Measurements from ENCODE around the gene CYP2U1.
"Not testable (repeated sequence)": the region's sequence is repeated elsewhere in the genome, so short reads cannot be mapped to it uniquely, and the experiment has no call there.

The CYP2U1 gene

GRCh38 chr4:107930821-107931774, at the start of gene CYP2U1:
Gene CYP2U1, plus strand, starts transcription at chr4:107931549. Its CDS starts 95 bp downstream, at chr4:107931644.
- peak; percentile 91 for DNase-seq (ENCODE audit: low spot score)

GRCh38 chr4:107885865-107886264, 45.5 kb upstream of the CYP2U1 start:
- no peak for DNase-seq (ENCODE audit: low spot score)

- DNase-seq (ENCODE audit: low spot score) = no peak
Observed at GRCh38 chr4:107888237-107888636, 43.1 kb upstream of the CYP2U1 start.

DNA sequence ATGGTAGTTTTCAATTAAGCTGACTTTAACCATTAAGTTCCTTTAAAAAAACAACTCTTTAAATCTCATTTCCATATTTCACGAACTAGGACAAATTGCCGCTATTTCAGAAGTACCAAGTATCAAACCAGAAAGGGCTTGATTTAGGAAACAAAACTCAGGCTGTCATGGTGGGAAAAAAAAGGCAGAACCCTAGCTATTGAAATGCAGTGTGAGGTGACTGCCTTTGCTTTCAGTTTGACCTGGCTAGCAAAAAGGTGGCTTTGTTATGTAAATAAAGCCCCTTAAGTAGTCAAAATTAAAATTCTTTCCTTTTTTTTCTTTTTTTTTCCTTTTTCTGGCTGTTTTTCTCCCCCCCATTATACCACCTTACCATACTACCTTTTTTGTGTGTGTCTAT, 40.6 kb upstream of the CYP2U1 start:
- DNase-seq (ENCODE audit: low spot score) = no peak

DNA sequence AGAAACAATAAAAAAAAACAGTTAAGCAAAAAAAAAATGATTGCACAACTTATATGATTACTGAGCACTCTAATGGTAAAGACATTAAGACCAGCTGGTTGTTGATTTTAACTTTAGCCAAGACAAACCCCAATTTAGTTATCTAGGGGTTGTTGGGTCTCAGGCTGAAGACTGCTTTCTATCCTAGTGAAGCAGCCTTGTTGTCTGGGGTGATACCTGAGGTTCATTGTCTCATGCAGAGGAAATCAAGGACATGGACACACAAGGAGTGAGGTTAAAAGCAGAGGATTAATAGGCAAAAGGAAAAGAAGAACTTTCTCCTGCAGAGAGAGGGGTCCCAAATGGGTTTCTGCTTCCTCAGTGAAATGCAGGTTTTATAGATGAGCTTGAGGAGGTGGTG, 40.0 kb upstream of the CYP2U1 start:
- DNase-seq (ENCODE audit: low spot score) = no peak

DNA sequence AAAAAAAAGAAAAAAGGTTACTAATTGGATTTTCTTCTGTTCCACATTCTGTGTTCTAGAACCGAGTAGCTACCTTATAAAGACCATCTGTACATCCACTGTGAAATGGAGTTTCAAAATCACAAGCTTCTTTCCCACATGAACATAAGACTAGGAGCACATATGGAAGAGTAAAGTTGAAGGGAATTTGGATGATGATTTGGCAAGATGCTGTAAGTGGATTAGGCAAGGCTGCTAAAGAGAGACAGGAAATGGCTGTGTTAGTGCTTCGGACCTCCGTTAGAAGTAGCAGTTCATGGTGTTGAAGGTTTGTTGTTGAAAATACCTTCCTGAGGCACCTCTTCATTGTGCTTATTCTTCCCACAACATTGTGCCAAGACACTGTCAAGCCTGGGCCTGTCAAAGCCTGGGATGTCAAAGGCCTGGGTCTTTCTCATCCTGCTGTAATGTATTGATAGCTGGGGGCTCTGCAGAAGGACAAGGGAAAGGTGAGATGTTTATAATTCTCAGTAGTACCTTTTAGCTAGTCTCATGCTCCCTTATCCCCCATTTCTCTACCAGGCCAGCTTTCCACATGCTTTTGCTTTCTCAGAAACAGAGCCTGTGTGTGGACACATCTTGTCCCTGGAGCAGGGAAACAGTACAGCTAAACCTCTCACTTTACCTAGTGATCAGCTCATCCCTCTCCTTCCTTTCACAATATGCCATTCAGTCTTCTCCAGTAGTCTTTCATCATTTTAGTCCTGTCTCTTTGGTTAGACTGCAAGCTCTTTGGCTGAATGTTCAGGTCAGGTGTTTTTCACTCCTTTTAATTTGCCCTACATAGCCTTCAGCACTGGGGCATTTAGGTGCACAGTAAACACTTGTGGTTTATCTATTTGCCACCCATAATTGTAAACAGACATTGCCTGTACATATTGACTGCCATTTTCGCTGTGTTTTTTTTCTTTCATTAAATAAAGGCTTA, 37.9 kb upstream of the CYP2U1 start:
- no peak for DNase-seq (ENCODE audit: low spot score)

- DNase-seq (ENCODE audit: low spot score) = no peak
Observed at GRCh38 chr4:107894138-107894603, 37.2 kb upstream of the CYP2U1 start.

GRCh38 chr4:107896158-107896645, 35.1 kb upstream of the CYP2U1 start:
- DNase-seq (ENCODE audit: low spot score) = no peak

- DNase-seq (ENCODE audit: low spot score) = no peak
Observed at GRCh38 chr4:107896646-107897045, 34.7 kb upstream of the CYP2U1 start.

DNA sequence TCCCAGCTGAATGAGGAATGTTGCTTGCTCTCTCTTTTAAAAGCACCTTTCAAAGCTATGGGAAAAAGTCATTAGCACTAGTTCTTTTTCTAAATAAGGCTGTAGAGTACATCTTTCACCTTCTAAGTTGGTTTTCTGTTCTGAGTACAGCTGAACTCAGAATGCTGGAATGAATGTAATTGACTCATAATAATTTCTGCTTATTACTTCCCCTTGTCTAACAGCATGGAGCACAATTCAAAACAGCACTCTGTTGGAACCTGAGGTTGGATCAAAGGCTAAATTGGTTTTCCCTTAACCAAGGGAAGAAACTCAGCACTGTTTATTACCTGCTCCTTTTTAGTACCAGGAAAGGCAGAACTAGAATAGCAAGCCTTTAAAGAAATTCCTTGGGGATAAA, 33.5 kb upstream of the CYP2U1 start:
- no peak for DNase-seq (ENCODE audit: low spot score)

GRCh38 chr4:107900067-107900466, 31.3 kb upstream of the CYP2U1 start:
- no peak for DNase-seq (ENCODE audit: low spot score)

DNA sequence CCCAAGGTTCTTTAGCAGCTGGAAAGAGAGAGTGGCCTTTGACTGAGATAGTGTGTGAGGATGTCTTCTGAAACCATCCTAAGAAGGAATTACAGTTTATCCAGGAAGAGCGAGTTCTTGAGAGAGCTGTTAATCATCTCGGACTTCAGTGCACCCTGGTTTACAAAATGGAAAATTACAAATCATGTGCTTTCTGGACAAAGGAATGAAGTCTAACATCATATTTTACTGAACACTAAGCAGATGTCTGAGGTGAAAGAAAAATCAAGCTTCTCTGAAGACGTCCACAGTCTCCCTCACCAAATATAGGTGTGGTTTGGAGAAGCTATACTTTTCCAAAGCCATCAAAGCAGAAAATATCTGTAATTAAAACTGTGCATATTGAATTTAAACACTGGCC, 30.8 kb upstream of the CYP2U1 start:
- no peak for DNase-seq (ENCODE audit: low spot score)

GRCh38 chr4:107901213-107901934, 30.0 kb upstream of the CYP2U1 start:
- DNase-seq (ENCODE audit: low spot score) = no peak

- no peak for DNase-seq (ENCODE audit: low spot score)
Observed at GRCh38 chr4:107902715-107903114, 28.6 kb upstream of the CYP2U1 start.

DNA sequence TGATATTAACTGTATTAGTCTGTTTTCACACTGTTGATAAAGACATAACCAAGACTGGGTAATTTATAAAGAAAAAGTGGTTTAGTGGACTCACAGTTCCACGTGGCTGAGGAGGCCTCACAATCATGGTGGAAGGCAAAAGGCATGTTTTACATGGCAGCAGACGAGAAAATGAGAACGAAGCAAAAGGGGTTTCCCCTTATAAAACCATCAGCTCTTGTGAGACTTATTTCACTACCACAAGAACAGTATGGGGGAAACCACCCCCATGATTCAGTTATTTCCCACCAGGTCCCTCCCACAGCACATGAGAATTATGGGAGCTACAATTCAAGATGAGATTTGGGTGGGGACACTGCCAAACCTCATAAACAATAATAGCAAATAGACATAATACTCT, 26.3 kb upstream of the CYP2U1 start:
- DNase-seq (ENCODE audit: low spot score) = not testable (repeated sequence)

DNA sequence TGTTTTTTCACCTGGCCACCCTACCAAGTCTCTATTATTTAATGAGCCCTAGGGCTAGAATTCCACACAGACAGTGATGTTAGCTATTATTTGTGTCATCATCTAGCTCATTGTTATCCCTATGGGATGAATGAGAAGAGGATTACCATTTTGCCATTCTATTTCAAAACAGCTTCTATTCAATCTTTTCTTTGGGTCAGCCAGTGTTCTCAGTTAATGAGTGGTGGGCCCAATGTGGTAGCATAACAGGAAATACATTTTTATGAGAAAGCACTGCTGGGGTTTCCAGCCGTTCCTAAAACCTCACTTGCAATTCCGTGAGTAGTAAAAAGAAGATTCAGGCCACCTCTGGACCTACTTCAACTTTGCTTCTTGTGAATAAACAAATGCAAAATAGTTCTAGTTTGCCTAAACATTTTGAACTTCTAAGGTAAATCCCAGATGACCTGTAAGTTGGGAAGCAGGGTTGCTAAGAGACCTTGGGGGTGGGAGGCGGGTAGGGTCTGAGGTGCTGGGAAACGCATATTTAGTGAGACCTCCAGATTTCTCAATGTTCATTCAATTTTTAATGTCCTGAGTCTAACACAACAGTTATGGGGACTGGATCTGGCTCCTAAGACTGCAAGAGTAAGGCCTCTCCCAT, 24.8 kb upstream of the CYP2U1 start:
- DNase-seq (ENCODE audit: low spot score) = no peak

GRCh38 chr4:107908377-107908776, 23.0 kb upstream of the CYP2U1 start:
- no peak for DNase-seq (ENCODE audit: low spot score)

DNA sequence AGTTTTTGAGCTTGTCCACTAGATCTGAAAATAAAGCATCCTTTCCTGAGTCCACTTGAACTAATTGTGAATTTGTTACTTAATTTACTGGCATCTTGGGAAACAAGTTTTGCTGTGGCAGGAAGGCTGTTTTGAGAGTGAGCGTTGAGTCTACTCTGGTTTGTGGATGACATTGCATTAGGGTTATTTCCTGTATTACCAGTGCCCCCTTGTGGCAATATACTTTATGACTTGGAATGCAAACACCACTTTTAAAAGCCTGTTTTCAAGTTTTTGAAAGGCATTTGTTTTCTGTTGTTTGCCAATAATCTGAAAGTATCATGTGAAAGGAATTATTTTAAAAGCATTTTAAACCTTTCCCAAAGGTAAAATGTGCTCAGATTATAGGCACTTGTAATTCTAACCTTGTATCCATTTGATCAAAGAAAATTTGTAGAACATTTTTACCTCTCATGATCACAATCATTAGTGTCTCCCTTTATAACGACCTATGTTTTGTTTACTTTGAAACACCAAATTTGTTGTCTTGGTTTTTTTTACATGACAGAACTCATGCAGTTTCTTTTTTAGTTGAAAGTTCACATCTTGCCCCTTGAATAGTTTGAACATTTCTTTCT, 18.0 kb upstream of the CYP2U1 start:
- DNase-seq (ENCODE audit: low spot score) = peak; percentile 17

- DNase-seq (ENCODE audit: low spot score) = no peak
Observed at GRCh38 chr4:107915220-107915619, 16.1 kb upstream of the CYP2U1 start.

DNA sequence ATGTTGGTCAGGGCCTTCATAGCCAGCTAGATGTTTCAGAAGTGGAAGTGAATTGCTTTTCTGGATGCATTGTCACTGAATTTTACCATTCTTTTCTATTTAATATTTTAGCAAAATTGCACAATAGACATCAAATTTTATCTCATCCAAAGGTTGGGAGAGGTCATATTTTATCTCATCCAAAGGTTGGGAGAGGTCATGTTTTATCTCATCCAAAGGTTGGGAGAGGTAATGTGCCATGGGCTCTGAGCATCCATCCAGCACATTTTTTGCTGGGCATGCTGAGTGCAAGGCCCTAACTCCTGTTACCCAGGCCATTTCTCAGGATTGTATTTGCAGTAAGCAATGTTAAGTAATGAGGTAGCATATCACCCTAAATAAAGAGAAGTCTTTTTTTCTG, 14.7 kb upstream of the CYP2U1 start:
- no peak for DNase-seq (ENCODE audit: low spot score)

DNA sequence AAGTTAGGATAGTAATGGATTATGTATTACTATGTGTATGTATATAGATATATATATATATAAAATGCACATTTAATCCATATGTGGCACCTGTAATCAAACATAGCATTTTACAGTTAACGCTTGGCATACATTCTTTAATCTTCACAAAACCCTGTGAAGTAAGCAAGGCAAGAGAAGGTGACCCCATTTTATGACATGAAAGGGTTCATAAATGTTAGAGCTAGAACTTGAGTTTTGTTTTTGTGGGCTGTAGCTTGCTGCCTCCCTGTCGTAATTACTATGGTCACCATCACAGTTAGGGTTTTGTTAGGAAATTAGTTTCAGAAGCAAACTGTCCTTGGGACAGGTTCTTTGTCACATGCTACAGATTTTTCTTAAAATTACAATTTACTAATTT, 13.8 kb upstream of the CYP2U1 start:
- no peak for DNase-seq (ENCODE audit: low spot score)

Measured in germinal center (tissue), 1 donor.